Stimulated activated CD4-positive, alpha-beta T cell treated with anti-CD3 and anti-CD28 coated beads, Interleukin-12 subunit alpha, Interleukin-12 subunit beta, amount 100 ng/mL, for 4 hours (primary cell): ENCODE results near the gene LIN37.
"Not testable (repeated sequence)": the region's sequence is repeated elsewhere in the genome, so short reads cannot be mapped to it uniquely, and the experiment has no call there.

Source experiments
- DNase-seq: peaks from one replicate; pipeline ENCODE4 v3.0.0-alpha.2; 2020

Gene LIN37

DNA sequence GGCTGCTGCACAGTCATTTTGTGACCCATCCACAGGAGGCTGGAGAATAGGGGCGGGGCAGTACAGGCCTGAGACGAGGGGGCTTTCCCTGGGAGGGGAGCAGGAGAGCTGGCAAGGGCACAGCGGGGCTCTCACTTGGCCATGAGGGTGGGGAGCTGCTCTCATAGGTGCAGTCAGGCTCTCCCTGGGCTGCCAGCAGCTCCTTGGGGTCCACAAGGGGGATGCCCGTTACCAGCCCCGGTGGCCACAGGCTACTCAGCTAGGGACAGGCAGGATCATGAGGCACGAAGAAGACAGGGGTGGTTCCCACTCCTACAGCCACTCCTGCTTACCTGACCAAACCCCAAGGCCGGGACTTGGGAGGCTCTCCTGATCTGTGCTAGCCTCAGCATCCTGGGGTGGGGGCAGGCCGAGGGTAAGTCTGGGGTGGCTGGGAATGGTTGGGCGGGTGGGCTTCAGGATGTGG, 43.5 kb downstream of the LIN37 start:
- DNase-seq: no peak

- DNase-seq: no peak
Observed at GRCh38 chr19:35792312-35792711, 43.9 kb downstream of the LIN37 start.

DNA sequence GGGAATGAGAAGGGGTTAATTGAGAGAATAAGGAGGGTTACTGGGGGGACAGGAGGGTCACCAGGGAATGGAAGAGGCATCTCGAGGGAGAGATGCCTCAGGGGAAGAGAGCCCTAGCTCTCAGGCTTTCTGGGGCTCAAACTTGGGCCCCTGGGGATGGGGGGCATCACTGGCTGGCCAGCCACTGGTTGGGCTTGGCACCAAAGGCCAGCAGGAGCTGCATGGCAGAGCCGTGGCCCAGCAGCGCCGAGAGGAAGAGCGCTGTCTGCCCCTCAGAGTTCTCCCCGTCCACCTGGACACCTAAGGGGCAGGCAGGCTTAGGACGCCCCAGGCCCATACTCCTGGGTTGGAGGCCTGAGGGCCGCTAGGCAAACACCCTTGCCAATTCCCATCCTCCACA, 44.5 kb downstream of the LIN37 start:
- no peak for DNase-seq

DNA sequence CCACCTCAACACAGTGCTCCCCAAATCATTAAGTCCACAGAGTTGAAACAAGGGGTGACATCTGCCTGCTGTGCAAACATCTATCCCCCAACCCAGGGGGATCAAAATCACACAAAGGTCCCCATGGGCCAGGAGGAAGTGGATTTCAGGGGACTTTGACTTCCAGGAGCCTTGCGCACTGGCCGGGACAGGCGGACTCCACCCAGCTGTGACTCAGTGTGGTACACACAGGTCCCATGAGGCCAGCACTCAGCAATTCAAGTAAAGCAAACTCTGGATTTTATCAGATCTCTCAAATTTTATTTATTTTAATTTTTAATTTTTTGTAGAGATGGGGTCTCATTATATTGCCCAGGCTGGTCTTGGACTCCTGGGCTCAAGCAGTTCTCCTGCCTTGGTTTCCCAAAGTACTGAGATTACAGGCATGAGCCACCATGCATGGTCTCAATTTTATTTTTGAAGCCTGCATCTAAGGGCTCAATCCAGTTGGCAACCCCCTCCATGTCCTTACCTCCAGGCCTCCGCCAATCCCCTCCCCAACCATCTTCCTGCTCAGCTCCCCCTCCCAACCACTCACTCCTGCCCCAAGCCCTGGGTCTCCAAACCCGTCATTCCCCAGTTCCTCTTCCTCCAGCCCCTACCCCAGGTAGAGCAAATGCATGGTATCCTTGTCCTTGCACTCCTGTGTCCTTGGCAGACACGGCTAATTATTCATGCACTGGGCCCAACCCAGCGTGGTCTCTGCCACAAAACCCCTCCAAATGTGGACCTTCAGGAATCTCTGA, 45.2 kb downstream of the LIN37 start:
- DNase-seq: no peak

DNA sequence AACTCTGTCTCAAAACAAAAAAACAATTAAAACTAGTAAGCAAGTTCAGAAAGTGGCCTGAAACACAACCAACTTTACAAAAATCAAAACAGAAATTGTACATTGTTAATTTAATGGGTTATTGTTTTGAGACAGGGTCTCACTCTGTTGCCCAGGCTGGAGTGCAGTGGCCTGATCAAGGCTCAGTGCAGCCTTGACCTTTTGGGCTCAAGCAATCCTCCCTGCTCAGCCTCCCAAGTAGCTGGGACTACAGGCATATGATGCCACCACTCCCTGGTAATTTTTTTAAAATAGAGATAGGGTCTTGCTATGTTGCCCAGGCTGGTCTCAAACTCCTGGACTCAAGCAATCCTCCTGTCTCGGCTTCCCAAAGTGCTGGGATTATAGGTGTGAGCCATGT, 47.2 kb downstream of the LIN37 start:
- DNase-seq: not testable (repeated sequence)

- DNase-seq: no peak
Observed at GRCh38 chr19:35796645-35797542, 48.5 kb downstream of the LIN37 start.

GRCh38 chr19:35797663-35798062, 49.3 kb downstream of the LIN37 start:
- DNase-seq: no peak

GRCh38 chr19:35801828-35802227, 53.5 kb downstream of the LIN37 start:
- DNase-seq: no peak
